MM.1S (cell line): Measurements from ENCODE around the gene CSNK2A3.

Experiments used
- CTCF ChIP-seq: fragments of 300-600 bp; sonication (generic); IDR thresholded peaks from 2 replicates; pipeline ENCODE4 v1.5.1; 2016; ENCODE audit warnings: antibody characterized with exemption, low read length, mixed read lengths
- EZH2 ChIP-seq: fragments of 300-600 bp; sonication (generic); optimal IDR thresholded peaks from 2 replicates; pipeline ENCODE3; 2017; ENCODE audit warnings: low read depth, mild to moderate bottlenecking, antibody characterized with exemption, low read length, mixed read lengths
- EZH2phosphoT487 ChIP-seq: fragments of 300-600 bp; sonication (generic); IDR thresholded peaks from 2 replicates; pipeline ENCODE4 v1.6.1; 2018; ENCODE audit warnings: antibody characterized with exemption, low read length

GRCh38 chr11:11313902-11314692 lies 39.0 kb downstream of the CSNK2A3 start:
- no peak for TF ChIP-seq CTCF
- no peak for TF ChIP-seq EZH2
- TF ChIP-seq EZH2phosphoT487, result no peak
